Hepatocyte (in vitro differentiated cells): ENCODE measurements around the gene SLU7.

Experiments
- EZH2 ChIP-seq: fragments of 200-600 bp; sonication (generic); IDR thresholded peaks from 2 replicates; pipeline ENCODE4 v1.6.1; 2016; ENCODE audit warnings: antibody characterized with exemption, mild to moderate bottlenecking, borderline replicate concordance
- TF ChIP-seq, protein P1 (sequence below): fragments of 200-600 bp; sonication (generic); IDR thresholded peaks from 2 replicates; pipeline ENCODE4 v1.5.1; 2016; ENCODE audit warnings: antibody characterized with exemption, mild to moderate bottlenecking; ENCODE audit not compliant: poor library complexity

GRCh38 chr5:160445132-160445531 is 26.3 kb upstream of the SLU7 start:
- TF ChIP-seq, protein P1, sequence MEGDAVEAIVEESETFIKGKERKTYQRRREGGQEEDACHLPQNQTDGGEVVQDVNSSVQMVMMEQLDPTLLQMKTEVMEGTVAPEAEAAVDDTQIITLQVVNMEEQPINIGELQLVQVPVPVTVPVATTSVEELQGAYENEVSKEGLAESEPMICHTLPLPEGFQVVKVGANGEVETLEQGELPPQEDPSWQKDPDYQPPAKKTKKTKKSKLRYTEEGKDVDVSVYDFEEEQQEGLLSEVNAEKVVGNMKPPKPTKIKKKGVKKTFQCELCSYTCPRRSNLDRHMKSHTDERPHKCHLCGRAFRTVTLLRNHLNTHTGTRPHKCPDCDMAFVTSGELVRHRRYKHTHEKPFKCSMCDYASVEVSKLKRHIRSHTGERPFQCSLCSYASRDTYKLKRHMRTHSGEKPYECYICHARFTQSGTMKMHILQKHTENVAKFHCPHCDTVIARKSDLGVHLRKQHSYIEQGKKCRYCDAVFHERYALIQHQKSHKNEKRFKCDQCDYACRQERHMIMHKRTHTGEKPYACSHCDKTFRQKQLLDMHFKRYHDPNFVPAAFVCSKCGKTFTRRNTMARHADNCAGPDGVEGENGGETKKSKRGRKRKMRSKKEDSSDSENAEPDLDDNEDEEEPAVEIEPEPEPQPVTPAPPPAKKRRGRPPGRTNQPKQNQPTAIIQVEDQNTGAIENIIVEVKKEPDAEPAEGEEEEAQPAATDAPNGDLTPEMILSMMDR, result no peak
- TF ChIP-seq EZH2, result no peak
